Testis (tissue), 3 donors: ENCODE results near the gene ZAP70. TPM values are rescaled to one million over a fixed set of nuclear protein-coding genes. Genes with fewer than 3 reads are reported as not detected.

Source experiments
- DNase-seq: peaks from one replicate; pipeline ENCODE4 v3.0.0-alpha.2; 2019
- H3K27ac ChIP-seq, 2 donors: fragments of 200-600 bp; sonication (generic); one replicate each; pipeline ENCODE4 v1.5.1; 2019
- H3K27me3 ChIP-seq: fragments of 200-600 bp; sonication (generic); one replicate; pipeline ENCODE4 v1.5.1; 2019
- H3K36me3 ChIP-seq: fragments of 200-600 bp; sonication (generic); one replicate; pipeline ENCODE4 v1.5.1; 2017; ENCODE audit warnings: low read depth; ENCODE audit errors: missing control alignments
- H3K4me1 ChIP-seq: fragments of 200-600 bp; sonication (generic); one replicate; pipeline ENCODE4 v1.5.1; 2019
- H3K4me3 ChIP-seq, 2 donors: fragments of 200-600 bp; sonication (generic); one replicate each; pipeline ENCODE4 v1.5.1; 2017 to 2019
- H3K9me3 ChIP-seq: fragments of 200-600 bp; sonication (generic); one replicate; pipeline ENCODE4 v1.5.1; 2017
- CTCF ChIP-seq, 3 experiments: fragments of 450-650 bp in 2 of 3; fragments of 200-600 bp in 1 of 3; sonication (generic) in 1 of 3; IDR thresholded peaks; one replicate each; pipeline ENCODE4 v1.5.1; 2016 to 2019; ENCODE audit warnings: antibody characterized with exemption in 3 of 3, mild to moderate bottlenecking in 2 of 3, moderate library complexity in 1 of 3
- POLR2A ChIP-seq: fragments of 450-650 bp; IDR thresholded peaks from one replicate; pipeline ENCODE4 v1.6.1; 2017; ENCODE audit warnings: antibody characterized with exemption, mild to moderate bottlenecking, moderate library complexity
- WGBS, 2 donors: methylation state at CpG; one replicate each; pipeline ENCODE4 v1.1.5; 2018; 5-methylcytosine and 5-hydroxymethylcytosine counted together
- intact Hi-C: fragments of 100-400 bp; cut with DNase I; formaldehyde crosslinking; loops from one replicate; pipeline ENCODE4 v1.15.1; 2023; ENCODE audit warnings: low total_unique reads
- polyA plus RNA-seq: library from polyadenylated mRNA; stranded (reverse); fragments of 350-450 nt; fragmentation: Illumina TruSeq; extraction: RNeasy Lipid Tissue Mini Kit (QIAGEN cat#74804); gene quantifications from one replicate; pipeline ENCODE4 v1.2.3, GENCODE V29; 2014; ENCODE audit warnings: low read depth, low replicate concordance; ENCODE audit not compliant: insufficient read depth
- total RNA-seq, 2 donors: library from RNA; depleted of rRNA; stranded (reverse); fragments of >200 nt; gene quantifications; one replicate each; pipeline ENCODE4 v1.2.3, GENCODE V29; 2016

The ZAP70 gene
- total and polyA plus RNA-seq, 3 donors from 2014 or later, result 5.5 to 6.5 (median 6.4) TPM

GRCh38 chr2:97735161-97735561, 21.8 kb downstream of the ZAP70 start:
- TF ChIP-seq CTCF (IDR thresholded peaks at IDR 0.05) (no peak), POLR2A (no peak)
- Histone ChIP-seq H3K27me3 (no peaks in the 10 kb centered on the region), H3K27ac (no peak overlapping the region), H3K4me1 (no peaks in the 10 kb centered on the region), H3K36me3 (no peaks in the 10 kb centered on the region), H3K9me3 (no peaks in the 10 kb centered on the region), H3K4me3 (no peak overlapping the region)
- no peak for DNase-seq
- 73 to 83% methylated on average over 9 to 28 of the region's 29 CpGs for WGBS, 2 donors
- intact Hi-C loops, result no loop called here

DNA sequence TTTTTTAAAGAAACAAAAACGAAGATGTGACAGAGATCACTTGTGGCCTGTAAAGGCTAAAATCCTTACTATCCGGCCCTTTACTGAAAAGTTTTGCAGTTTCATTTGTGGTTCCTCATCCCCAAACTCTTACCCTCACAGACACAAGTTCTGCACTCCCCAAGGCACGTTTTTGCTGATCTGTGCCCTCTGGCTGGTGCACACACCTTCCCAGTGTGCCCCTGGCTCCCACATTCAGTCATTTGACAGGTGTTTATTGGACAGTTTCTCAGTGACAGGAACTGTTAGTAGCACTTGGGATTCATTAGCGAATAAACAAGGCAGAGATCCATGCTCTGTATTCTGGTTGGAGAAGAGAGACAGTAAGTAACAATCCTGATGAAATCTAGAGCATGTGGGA, 22.8 kb downstream of the ZAP70 start:
- Histone ChIP-seq H3K4me1 (no peaks in the 10 kb centered on the region), H3K9me3 (no peaks in the 10 kb centered on the region), H3K27ac (no peak overlapping the region), H3K36me3 (no peaks in the 10 kb centered on the region), H3K27me3 (no peaks in the 10 kb centered on the region), H3K4me3 (no peak overlapping the region)
- 75 to 79% methylated on average over 4 of the region's 4 CpGs for WGBS, 2 donors
- intact Hi-C loops, result no loop called here
- TF ChIP-seq CTCF (IDR thresholded peaks at IDR 0.05) (no peak), POLR2A (no peak)
- no peak for DNase-seq

GRCh38 chr2:97736608-97737330, 23.4 kb downstream of the ZAP70 start:
- Histone ChIP-seq H3K4me3 (no peak overlapping the region), H3K4me1 (no peaks in the 10 kb centered on the region), H3K9me3 (no peaks in the 10 kb centered on the region), H3K27me3 (no peaks in the 10 kb centered on the region), H3K27ac (no peak overlapping the region), H3K36me3 (no peaks in the 10 kb centered on the region)
- 83 to 86% methylated on average over 20 of the region's 20 CpGs for WGBS, 2 donors
- TF ChIP-seq POLR2A (no peak), CTCF (IDR thresholded peaks at IDR 0.05) (no peak)
- intact Hi-C loops, result no loop called here
- DNase-seq, result no peak

- Histone ChIP-seq H3K4me1 (no peaks in the 10 kb centered on the region), H3K27ac (no peak overlapping the region), H3K9me3 (no peaks in the 10 kb centered on the region), H3K36me3 (no peaks in the 10 kb centered on the region), H3K4me3 (no peak overlapping the region), H3K27me3 (no peaks in the 10 kb centered on the region)
- no peak for DNase-seq
- intact Hi-C loops, result no loop called here
- 92 to 95% methylated on average over 25 to 32 of the region's 32 CpGs for WGBS, 2 donors
- TF ChIP-seq CTCF (IDR thresholded peaks at IDR 0.05), result no peak
- TF ChIP-seq POLR2A, result no peak
Observed at GRCh38 chr2:97737421-97738178, 24.2 kb downstream of the ZAP70 start.
